Measurements from ENCODE around the gene ADGRG7. TPM values are rescaled to one million over a fixed set of nuclear protein-coding genes. Genes with fewer than 3 reads are reported as not detected.

ADGRG7 gene
- total RNA-seq, 6 experiments from 2014 or later = not detected

DNA sequence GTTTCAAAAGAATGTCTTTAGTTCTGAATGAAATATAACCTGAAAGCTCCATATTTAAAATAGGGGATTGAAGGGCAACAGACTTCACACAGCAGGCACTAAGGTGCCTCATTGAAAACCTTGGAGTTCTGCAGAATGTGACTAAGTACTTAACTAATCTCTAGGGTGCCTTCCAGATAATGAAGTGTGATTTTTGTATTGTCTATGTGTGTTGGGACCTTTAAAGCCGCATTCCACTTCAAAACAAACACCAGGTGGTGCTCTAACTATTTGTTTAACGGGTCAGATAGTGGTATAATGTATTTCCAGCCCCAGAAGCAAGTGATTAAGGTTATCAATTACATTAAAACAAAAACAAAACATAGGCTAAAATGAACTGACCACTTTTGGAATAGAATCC is 127.9 kb downstream of the ADGRG7 start:
- peak; percentile 5 for DNase-seq
- H3K4me3 Mint-ChIP-seq = no peak overlapping the region
- H3K27me3 Mint-ChIP-seq (ENCODE audit: insufficient read depth) = no peaks in the 10 kb centered on the region; the same call in 1 of the 2 replicates
- peaks cover 28% of the 10 kb centered on the region for H3K4me1 Mint-ChIP-seq (ENCODE audit: low read depth)
- H3K27ac Mint-ChIP-seq = no peak overlapping the region
- no peaks in the 10 kb centered on the region for H3K9me3 Mint-ChIP-seq
- H3K36me3 Mint-ChIP-seq (ENCODE audit: low read depth) = peaks cover 43% of the 10 kb centered on the region
- TF ChIP-seq, protein P1, sequence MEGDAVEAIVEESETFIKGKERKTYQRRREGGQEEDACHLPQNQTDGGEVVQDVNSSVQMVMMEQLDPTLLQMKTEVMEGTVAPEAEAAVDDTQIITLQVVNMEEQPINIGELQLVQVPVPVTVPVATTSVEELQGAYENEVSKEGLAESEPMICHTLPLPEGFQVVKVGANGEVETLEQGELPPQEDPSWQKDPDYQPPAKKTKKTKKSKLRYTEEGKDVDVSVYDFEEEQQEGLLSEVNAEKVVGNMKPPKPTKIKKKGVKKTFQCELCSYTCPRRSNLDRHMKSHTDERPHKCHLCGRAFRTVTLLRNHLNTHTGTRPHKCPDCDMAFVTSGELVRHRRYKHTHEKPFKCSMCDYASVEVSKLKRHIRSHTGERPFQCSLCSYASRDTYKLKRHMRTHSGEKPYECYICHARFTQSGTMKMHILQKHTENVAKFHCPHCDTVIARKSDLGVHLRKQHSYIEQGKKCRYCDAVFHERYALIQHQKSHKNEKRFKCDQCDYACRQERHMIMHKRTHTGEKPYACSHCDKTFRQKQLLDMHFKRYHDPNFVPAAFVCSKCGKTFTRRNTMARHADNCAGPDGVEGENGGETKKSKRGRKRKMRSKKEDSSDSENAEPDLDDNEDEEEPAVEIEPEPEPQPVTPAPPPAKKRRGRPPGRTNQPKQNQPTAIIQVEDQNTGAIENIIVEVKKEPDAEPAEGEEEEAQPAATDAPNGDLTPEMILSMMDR (IDR thresholded peaks at IDR 0.05) = peak; percentile 75

DNA sequence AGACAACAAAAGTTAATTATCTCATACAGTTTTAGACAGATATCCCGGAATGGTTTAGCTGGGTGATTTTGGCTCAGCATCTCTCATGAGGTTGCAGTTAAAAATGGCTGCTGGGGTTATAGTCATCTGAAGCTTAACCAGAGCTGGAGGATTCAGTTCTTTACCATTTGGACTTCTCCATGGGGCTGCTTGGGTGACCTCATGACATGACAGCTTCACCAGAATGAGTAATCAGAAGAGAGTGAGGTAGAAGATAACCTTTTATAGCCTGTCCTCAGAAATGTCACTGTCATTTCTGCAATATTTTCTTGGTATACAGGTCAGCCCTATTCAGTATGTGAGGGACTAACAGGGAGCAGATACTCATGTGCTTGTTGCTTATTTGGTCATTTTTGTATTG is 130.8 kb downstream of the ADGRG7 start:
- Mint-ChIP-seq H3K27ac (peak overlapping the region; percentile 31; the same call in 1 of the 2 replicates), H3K4me3 (no peak overlapping the region), H3K27me3 (ENCODE audit: insufficient read depth) (no peaks in the 10 kb centered on the region), H3K4me1 (ENCODE audit: low read depth) (peaks cover 21% of the 10 kb centered on the region), H3K9me3 (no peaks in the 10 kb centered on the region), H3K36me3 (ENCODE audit: low read depth) (peaks cover 42% of the 10 kb centered on the region)
- TF ChIP-seq, protein P1 (IDR thresholded peaks at IDR 0.05) = no peak
- DNase-seq = peak; percentile 3

DNA sequence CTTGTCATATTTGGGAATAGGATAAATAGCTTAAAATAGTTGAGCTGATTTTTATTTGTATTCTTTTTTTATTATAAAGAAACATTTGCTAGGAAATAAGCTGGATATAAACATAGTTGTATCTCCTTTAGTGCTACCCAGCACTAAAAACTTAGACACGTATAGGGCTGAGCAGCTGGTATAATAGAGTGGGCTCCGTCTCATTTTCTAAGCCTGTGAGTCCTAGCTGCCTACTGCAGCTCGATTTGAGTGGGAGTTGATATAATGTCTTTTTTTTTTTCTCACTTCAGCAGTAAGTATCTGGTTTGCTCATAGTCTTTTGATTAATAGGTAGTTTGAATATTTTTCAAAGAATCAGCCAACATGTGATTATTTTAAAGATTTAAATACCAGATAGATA is 134.1 kb downstream of the ADGRG7 start:
- Mint-ChIP-seq H3K4me3 (no peak overlapping the region), H3K9me3 (no peaks in the 10 kb centered on the region), H3K4me1 (ENCODE audit: low read depth) (peaks cover 19% of the 10 kb centered on the region), H3K36me3 (ENCODE audit: low read depth) (peaks cover 45% of the 10 kb centered on the region), H3K27me3 (ENCODE audit: insufficient read depth) (no peaks in the 10 kb centered on the region), H3K27ac (no peak overlapping the region)
- TF ChIP-seq, protein P1 (IDR thresholded peaks at IDR 0.05) = no peak
- DNase-seq = no peak

DNA sequence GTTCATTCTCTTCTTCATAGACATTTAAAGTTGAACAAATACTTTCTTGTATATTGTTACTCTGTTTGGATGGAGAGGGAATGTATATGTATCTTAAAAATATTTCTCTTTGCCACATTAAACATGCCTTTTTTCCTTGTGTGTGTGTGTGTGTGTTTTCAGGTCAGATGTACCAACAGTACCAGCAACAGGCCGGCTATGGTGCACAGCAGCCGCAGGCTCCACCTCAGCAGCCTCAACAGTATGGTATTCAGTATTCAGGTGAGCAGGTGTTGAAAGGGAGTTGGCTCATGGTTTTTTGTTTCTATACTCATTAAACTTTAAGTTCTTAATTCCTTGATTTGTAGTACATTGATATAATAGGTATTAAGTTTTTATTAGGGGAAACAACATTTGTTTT is 135.3 kb downstream of the ADGRG7 start:
- no peak overlapping the region for H3K4me3 Mint-ChIP-seq
- peaks cover 47% of the 10 kb centered on the region for H3K36me3 Mint-ChIP-seq (ENCODE audit: low read depth)
- TF ChIP-seq, protein P1 (IDR thresholded peaks at IDR 0.05) = no peak
- H3K27me3 Mint-ChIP-seq (ENCODE audit: insufficient read depth) = no peaks in the 10 kb centered on the region
- H3K27ac Mint-ChIP-seq = peak overlapping the region; percentile 46; the same call in 1 of the 2 replicates
- DNase-seq = no peak
- H3K4me1 Mint-ChIP-seq (ENCODE audit: low read depth) = peaks cover 12% of the 10 kb centered on the region
- no peaks in the 10 kb centered on the region for H3K9me3 Mint-ChIP-seq

Other genes starting within 250 kb of the ADGRG7 start
- 10 to 100 TPM; 45.9 to 51.7 (median 48.7) TPM for gene TOMM70, start 208.5 kb upstream of the ADGRG7 start, total RNA-seq (2021; fragmentation: NEBNext Ultra II Directional; extraction: Animal tissue kit (Norgen Biotek cat#: 25700))
- gene LNP1, start 208.1 kb upstream of the ADGRG7 start, total RNA-seq (2021; fragmentation: NEBNext Ultra II Directional; extraction: Animal tissue kit (Norgen Biotek cat#: 25700)) = 1 to 10 TPM; 1.1 to 2.7 (median 1.6) TPM
- gene TMEM45A, start 117.0 kb upstream of the ADGRG7 start, total RNA-seq (2021; fragmentation: NEBNext Ultra II Directional; extraction: Animal tissue kit (Norgen Biotek cat#: 25700)) = 10 to 100 TPM; 25.2 to 44.1 (median 28.5) TPM
- gene TFG, start 99.9 kb downstream of the ADGRG7 start, total RNA-seq (2021; fragmentation: NEBNext Ultra II Directional; extraction: Animal tissue kit (Norgen Biotek cat#: 25700)) = 100 to 1,000 TPM; 127 to 147 (median 133) TPM